Measurements from ENCODE around the gene CNTNAP3. TPM values are rescaled to one million over a fixed set of nuclear protein-coding genes. Genes with fewer than 3 reads are reported as not detected.
A peak's percentile ranks its signal among the peaks of the same experiment; 100 is the strongest.
"Not testable (repeated sequence)": the region's sequence is repeated elsewhere in the genome, so short reads cannot be mapped to it uniquely, and the experiment has no call there.

CNTNAP3 gene
- total RNA-seq, 1 experiment from 2014 or later = 6.3 TPM

GRCh38 chr9:39039148-39039547, 248.8 kb downstream of the CNTNAP3 start:
- H3K27me3 Mint-ChIP-seq (ENCODE audit: unreplicated experiment); intact Hi-C loops (cut with micrococcal nuclease; ENCODE audit: unreplicated experiment); H3K9me3 Mint-ChIP-seq (ENCODE audit: low read depth, unreplicated experiment); BruUV-seq (replicated peaks); H3K4me3 Mint-ChIP-seq (ENCODE audit: low read depth, unreplicated experiment); H3K36me3 Mint-ChIP-seq (ENCODE audit: insufficient read depth, unreplicated experiment); H3K27ac Mint-ChIP-seq (ENCODE audit: unreplicated experiment); H3K4me1 Mint-ChIP-seq (ENCODE audit: low read depth, unreplicated experiment); DNase-seq; CTCF ChIA-PET: not testable (repeated sequence)

DNA sequence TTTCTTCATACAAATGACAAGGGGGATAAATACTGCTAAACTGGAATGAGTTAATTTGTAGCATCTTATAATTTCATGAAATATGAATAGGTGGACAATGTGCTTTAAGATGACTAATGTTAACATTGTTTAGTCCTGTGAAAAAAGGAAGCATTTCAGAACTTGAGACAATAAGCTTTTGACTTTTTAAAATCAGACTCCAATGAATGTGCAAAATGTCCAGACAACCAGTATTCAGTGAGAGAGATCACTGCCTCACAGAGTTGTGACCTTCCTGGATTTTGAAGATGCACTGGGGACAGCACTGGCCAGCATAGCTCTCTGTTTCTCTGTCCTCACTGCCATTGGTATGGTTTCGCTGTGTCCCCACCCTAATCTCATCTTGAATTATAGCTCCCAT, 249.7 kb downstream of the CNTNAP3 start:
- intact Hi-C loops (cut with micrococcal nuclease; ENCODE audit: unreplicated experiment); H3K27ac Mint-ChIP-seq (ENCODE audit: unreplicated experiment); H3K4me3 Mint-ChIP-seq (ENCODE audit: low read depth, unreplicated experiment); H3K36me3 Mint-ChIP-seq (ENCODE audit: insufficient read depth, unreplicated experiment); H3K9me3 Mint-ChIP-seq (ENCODE audit: low read depth, unreplicated experiment); DNase-seq; H3K4me1 Mint-ChIP-seq (ENCODE audit: low read depth, unreplicated experiment); CTCF ChIA-PET; H3K27me3 Mint-ChIP-seq (ENCODE audit: unreplicated experiment); BruUV-seq (replicated peaks): not testable (repeated sequence)

- intact Hi-C loops (cut with micrococcal nuclease; ENCODE audit: unreplicated experiment); H3K27ac Mint-ChIP-seq (ENCODE audit: unreplicated experiment); H3K4me1 Mint-ChIP-seq (ENCODE audit: low read depth, unreplicated experiment); DNase-seq; H3K27me3 Mint-ChIP-seq (ENCODE audit: unreplicated experiment); H3K9me3 Mint-ChIP-seq (ENCODE audit: low read depth, unreplicated experiment); H3K36me3 Mint-ChIP-seq (ENCODE audit: insufficient read depth, unreplicated experiment); BruUV-seq (replicated peaks); H3K4me3 Mint-ChIP-seq (ENCODE audit: low read depth, unreplicated experiment); CTCF ChIA-PET: not testable (repeated sequence)
These were observed 254.1 kb downstream of the CNTNAP3 start for GRCh38 chr9:39033849-39034248.

DNA sequence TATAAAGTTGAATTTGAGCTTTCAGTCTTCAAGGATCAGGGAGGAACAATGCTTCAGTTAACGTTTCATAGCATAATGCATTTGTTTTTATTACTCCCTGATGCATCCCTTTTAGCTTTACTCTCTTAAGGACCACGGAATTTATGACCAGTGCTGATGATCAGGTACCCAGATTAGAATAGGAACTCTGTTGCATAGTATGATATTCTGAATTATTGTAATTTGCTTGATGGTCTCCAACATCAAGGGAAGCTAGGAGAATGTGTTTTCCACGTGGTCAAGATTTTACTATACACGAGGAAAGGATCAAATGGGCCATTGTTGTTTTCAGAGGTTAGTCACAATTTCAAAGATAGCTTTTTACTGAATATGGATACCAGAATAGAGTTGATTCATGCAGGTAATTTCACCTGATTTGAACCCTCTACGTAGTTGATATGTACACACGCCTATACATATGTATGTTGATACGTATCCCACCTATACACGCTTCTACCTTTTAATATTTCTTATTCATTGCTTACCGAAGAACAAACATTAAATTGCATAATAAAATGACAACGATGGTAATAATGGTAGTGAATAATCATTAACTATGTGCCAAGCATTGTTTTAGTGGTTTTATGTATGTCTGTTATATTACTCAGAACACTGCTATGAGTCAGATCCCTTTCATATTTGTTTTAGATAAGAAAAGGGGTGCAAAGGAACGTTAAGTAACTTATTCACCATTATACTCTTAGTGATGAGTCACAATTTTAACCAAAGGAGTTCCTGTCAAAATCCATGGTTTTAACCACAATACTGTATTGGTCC, 257.6 kb downstream of the CNTNAP3 start:
- H3K27me3 Mint-ChIP-seq (ENCODE audit: unreplicated experiment); H3K4me1 Mint-ChIP-seq (ENCODE audit: low read depth, unreplicated experiment); H3K9me3 Mint-ChIP-seq (ENCODE audit: low read depth, unreplicated experiment); intact Hi-C loops (cut with micrococcal nuclease; ENCODE audit: unreplicated experiment); CTCF ChIA-PET; H3K36me3 Mint-ChIP-seq (ENCODE audit: insufficient read depth, unreplicated experiment); H3K4me3 Mint-ChIP-seq (ENCODE audit: low read depth, unreplicated experiment); BruUV-seq (replicated peaks); DNase-seq: not testable (repeated sequence)
- peak overlapping the region; percentile 75 for H3K27ac Mint-ChIP-seq (ENCODE audit: unreplicated experiment)

DNA sequence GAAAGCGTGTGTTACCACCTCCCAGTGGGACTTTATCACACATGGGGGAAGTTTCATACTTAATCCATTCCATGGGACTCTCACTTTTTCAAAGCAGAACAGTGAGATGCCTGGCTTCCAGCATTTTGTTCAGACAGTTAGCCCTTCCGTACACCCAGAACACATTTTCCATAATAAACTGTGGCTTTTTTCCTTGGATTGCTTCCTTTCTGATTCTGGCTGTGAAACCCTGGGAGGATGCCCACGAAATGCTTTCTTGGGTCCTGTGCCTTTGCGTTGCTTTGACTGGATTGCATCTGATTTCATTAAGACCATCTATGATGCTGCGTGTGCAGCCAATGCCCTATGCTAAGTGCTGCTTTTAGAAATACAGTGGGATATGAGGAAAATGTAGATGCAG, 259.1 kb downstream of the CNTNAP3 start:
- H3K4me3 Mint-ChIP-seq (ENCODE audit: low read depth, unreplicated experiment); CTCF ChIA-PET; H3K4me1 Mint-ChIP-seq (ENCODE audit: low read depth, unreplicated experiment); H3K36me3 Mint-ChIP-seq (ENCODE audit: insufficient read depth, unreplicated experiment); H3K27ac Mint-ChIP-seq (ENCODE audit: unreplicated experiment); DNase-seq; H3K27me3 Mint-ChIP-seq (ENCODE audit: unreplicated experiment); H3K9me3 Mint-ChIP-seq (ENCODE audit: low read depth, unreplicated experiment); intact Hi-C loops (cut with micrococcal nuclease; ENCODE audit: unreplicated experiment); BruUV-seq (replicated peaks): not testable (repeated sequence)

DNA sequence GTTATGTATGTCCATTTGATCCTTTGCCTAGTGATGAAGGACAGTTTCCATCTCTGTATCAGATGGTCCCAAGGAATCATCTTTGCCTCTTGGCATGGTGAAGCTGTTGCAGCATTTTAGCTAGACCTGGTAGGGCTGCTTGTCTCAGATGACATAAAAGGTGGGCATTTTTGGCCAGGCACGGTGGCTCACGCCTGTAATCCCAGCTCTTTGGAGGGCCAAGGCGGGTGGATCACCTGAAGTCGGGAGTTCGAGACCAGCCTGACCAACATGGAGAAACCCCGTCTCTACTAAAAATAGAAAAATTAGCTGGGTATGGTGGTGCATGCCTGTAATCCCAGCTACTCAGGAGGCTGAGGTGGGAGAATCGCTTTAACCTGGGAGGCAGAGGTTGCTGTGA, 259.8 kb downstream of the CNTNAP3 start:
- BruUV-seq (replicated peaks); H3K4me3 Mint-ChIP-seq (ENCODE audit: low read depth, unreplicated experiment); CTCF ChIA-PET; H3K27ac Mint-ChIP-seq (ENCODE audit: unreplicated experiment); intact Hi-C loops (cut with micrococcal nuclease; ENCODE audit: unreplicated experiment); DNase-seq; H3K4me1 Mint-ChIP-seq (ENCODE audit: low read depth, unreplicated experiment); H3K9me3 Mint-ChIP-seq (ENCODE audit: low read depth, unreplicated experiment); H3K27me3 Mint-ChIP-seq (ENCODE audit: unreplicated experiment); H3K36me3 Mint-ChIP-seq (ENCODE audit: insufficient read depth, unreplicated experiment): not testable (repeated sequence)

- H3K9me3 Mint-ChIP-seq (ENCODE audit: low read depth, unreplicated experiment); H3K4me1 Mint-ChIP-seq (ENCODE audit: low read depth, unreplicated experiment); BruUV-seq (replicated peaks); H3K27me3 Mint-ChIP-seq (ENCODE audit: unreplicated experiment); CTCF ChIA-PET; H3K4me3 Mint-ChIP-seq (ENCODE audit: low read depth, unreplicated experiment); H3K27ac Mint-ChIP-seq (ENCODE audit: unreplicated experiment); H3K36me3 Mint-ChIP-seq (ENCODE audit: insufficient read depth, unreplicated experiment); DNase-seq; intact Hi-C loops (cut with micrococcal nuclease; ENCODE audit: unreplicated experiment): not testable (repeated sequence)
These were observed 261.9 kb downstream of the CNTNAP3 start for GRCh38 chr9:39025911-39026588.

Other genes with a start within 250 kb of the CNTNAP3 start
- gene SPATA31A1, start 67.5 kb upstream of the CNTNAP3 start, total RNA-seq (2022) = not detected in 2 replicates

All from Calu3 (cell line).